ENCODE measurements around the gene RFWD3. TPM values are rescaled to one million over a fixed set of nuclear protein-coding genes. Genes with fewer than 3 reads are reported as not detected.

The RFWD3 gene
- total RNA-seq, 1 experiment from 2014 or later, result 53.7 TPM

DNA sequence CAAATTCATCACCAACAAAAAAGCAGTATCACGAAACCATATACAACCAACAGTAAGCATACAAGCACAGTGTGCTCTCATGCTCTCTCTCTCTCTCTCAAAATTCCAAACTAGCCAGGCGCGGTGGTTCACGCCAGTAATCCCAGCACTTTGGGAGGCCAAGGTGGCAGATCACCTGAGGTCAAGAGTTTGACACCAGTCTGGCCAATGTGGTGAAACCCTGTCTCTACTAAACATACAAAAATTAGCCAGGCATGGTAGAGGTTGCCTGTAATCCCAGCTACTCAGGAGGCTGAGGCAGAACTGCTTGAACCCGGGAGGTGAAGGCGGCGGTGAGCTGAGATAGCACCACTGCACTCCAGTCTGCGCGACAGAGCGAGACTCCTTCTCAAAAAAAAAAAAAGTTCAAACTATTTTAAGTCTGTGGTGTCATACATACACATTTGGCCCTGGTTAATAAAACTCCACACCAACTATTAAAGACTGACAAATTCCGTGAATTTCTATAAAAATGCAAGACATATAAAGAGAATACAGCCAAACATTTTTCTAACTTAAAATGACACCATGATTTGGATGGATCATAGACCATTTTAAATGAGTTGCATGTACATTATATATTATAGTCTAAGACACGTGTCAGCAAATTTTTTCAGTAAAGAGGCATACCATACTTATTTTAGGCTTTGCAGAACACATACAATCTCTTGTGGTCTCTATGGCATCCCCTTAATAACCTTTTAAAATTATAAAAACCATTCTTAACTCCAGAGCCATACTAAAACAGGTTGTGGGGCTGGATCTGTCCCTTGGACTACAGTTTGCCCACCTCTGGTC, 90.7 kb downstream of the RFWD3 start:
- in situ Hi-C loops (cut with HindIII; ENCODE audit: low pct_unique_long_range_greater_than_20kb, low sequenced_read_pairs), result no loop called here

DNA sequence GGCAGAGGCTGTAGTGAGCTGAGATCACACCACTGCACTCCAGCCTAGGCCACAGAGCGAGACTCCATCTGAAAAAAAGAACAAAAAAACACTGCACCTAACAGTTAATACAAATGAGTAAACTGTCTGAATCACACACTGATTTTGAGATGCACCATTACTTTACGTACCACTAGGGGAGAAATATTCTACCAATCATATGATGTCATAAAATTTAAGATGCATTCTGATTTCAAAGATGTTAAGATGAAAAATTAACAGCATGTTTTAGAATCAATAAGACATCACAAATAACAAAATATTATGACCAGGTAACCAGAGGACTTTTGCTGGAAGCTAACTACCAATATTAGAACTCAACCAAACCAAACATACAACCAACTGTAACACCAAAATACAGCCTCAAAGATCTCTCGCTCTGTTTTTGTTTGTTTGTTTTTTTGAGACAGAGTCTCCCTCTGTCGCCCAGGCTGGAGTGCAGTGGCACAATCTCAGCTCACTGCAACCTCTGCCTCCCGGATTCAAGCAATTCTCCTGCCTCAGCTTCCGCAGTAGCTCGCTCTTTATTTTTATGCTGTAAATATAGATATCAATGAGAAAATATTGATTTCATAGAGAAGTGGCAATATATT, 91.4 kb downstream of the RFWD3 start:
- ATAC-seq, result no peak
- in situ Hi-C loops (cut with HindIII; ENCODE audit: low pct_unique_long_range_greater_than_20kb, low sequenced_read_pairs), result no loop called here
- CTCF ChIA-PET, result no interaction called here
- H3K27me3 ChIP-seq (ENCODE audit: control insufficient read depth, insufficient read depth, low read length), result no peaks in the 10 kb centered on the region
- no peak for DNase-seq (ENCODE audit: low read depth, low spot score)
- no peak overlapping the region for H3K4me3 ChIP-seq (ENCODE audit: low read depth in 2 of 2, low read length in 2 of 2)
- TF ChIP-seq TCF7L2 (IDR thresholded peaks at IDR 0.05; ENCODE audit: low read depth, low read length), result no peak
- TF ChIP-seq, protein P1, sequence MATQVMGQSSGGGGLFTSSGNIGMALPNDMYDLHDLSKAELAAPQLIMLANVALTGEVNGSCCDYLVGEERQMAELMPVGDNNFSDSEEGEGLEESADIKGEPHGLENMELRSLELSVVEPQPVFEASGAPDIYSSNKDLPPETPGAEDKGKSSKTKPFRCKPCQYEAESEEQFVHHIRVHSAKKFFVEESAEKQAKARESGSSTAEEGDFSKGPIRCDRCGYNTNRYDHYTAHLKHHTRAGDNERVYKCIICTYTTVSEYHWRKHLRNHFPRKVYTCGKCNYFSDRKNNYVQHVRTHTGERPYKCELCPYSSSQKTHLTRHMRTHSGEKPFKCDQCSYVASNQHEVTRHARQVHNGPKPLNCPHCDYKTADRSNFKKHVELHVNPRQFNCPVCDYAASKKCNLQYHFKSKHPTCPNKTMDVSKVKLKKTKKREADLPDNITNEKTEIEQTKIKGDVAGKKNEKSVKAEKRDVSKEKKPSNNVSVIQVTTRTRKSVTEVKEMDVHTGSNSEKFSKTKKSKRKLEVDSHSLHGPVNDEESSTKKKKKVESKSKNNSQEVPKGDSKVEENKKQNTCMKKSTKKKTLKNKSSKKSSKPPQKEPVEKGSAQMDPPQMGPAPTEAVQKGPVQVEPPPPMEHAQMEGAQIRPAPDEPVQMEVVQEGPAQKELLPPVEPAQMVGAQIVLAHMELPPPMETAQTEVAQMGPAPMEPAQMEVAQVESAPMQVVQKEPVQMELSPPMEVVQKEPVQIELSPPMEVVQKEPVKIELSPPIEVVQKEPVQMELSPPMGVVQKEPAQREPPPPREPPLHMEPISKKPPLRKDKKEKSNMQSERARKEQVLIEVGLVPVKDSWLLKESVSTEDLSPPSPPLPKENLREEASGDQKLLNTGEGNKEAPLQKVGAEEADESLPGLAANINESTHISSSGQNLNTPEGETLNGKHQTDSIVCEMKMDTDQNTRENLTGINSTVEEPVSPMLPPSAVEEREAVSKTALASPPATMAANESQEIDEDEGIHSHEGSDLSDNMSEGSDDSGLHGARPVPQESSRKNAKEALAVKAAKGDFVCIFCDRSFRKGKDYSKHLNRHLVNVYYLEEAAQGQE (IDR thresholded peaks at IDR 0.05; ENCODE audit: insufficient read depth in 1 of 2, low read depth in 2 of 2, low read length in 1 of 2), result no peak
- TF ChIP-seq, protein P2, sequence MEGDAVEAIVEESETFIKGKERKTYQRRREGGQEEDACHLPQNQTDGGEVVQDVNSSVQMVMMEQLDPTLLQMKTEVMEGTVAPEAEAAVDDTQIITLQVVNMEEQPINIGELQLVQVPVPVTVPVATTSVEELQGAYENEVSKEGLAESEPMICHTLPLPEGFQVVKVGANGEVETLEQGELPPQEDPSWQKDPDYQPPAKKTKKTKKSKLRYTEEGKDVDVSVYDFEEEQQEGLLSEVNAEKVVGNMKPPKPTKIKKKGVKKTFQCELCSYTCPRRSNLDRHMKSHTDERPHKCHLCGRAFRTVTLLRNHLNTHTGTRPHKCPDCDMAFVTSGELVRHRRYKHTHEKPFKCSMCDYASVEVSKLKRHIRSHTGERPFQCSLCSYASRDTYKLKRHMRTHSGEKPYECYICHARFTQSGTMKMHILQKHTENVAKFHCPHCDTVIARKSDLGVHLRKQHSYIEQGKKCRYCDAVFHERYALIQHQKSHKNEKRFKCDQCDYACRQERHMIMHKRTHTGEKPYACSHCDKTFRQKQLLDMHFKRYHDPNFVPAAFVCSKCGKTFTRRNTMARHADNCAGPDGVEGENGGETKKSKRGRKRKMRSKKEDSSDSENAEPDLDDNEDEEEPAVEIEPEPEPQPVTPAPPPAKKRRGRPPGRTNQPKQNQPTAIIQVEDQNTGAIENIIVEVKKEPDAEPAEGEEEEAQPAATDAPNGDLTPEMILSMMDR (IDR thresholded peaks at IDR 0.05), result no peak
- TF ChIP-seq POLR2AphosphoS5 (IDR thresholded peaks at IDR 0.05; ENCODE audit: low read depth, low read length), result no peak
- no peak for TF ChIP-seq SIN3A (IDR thresholded peaks at IDR 0.05; ENCODE audit: borderline replicate concordance, insufficient read depth, low read depth, low read length)
- no TSS peak for BruUV-seq (replicated peaks)
- H3K27ac ChIP-seq (ENCODE audit: low read length), result no peak overlapping the region
- POLR2A ChIA-PET, result no interaction called here
- H3K4me1 ChIP-seq (ENCODE audit: control insufficient read depth, insufficient read depth, low read length), result peaks cover 6% of the 10 kb centered on the region
- no peaks in the 10 kb centered on the region for H3K36me3 ChIP-seq (ENCODE audit: control insufficient read depth, insufficient read depth, low read length)
- intact Hi-C loops (cut with micrococcal nuclease; ENCODE audit: unreplicated experiment), result no loop called here
- no peaks in the 10 kb centered on the region for H3K9me3 ChIP-seq (ENCODE audit: control insufficient read depth, insufficient read depth, low read depth, low read length)

More for the DNA sequence above, 90.7 kb downstream of the RFWD3 start:
- Histone ChIP-seq H3K27me3 (ENCODE audit: control insufficient read depth, insufficient read depth, low read length) (no peaks in the 10 kb centered on the region), H3K36me3 (ENCODE audit: control insufficient read depth, insufficient read depth, low read length) (no peaks in the 10 kb centered on the region), H3K9me3 (ENCODE audit: control insufficient read depth, insufficient read depth, low read depth, low read length) (no peaks in the 10 kb centered on the region), H3K27ac (ENCODE audit: low read length) (no peak overlapping the region), H3K4me3 (ENCODE audit: low read depth in 2 of 2, low read length in 2 of 2) (no peak overlapping the region), H3K4me1 (ENCODE audit: control insufficient read depth, insufficient read depth, low read length) (peaks cover 6% of the 10 kb centered on the region)
- ChIA-PET POLR2A (no interaction called here), CTCF (no interaction called here)
- BruUV-seq (replicated peaks), result no TSS peak
- DNase-seq (ENCODE audit: low read depth, low spot score), result no peak
- intact Hi-C loops (cut with micrococcal nuclease; ENCODE audit: unreplicated experiment), result no loop called here
- TF ChIP-seq, protein P1 (IDR thresholded peaks at IDR 0.05; ENCODE audit: insufficient read depth in 1 of 2, low read depth in 2 of 2, low read length in 1 of 2), result no peak
- TF ChIP-seq, protein P2 (IDR thresholded peaks at IDR 0.05), result no peak
- no peak for TF ChIP-seq SIN3A (IDR thresholded peaks at IDR 0.05; ENCODE audit: borderline replicate concordance, insufficient read depth, low read depth, low read length)
- no peak for TF ChIP-seq POLR2AphosphoS5 (IDR thresholded peaks at IDR 0.05; ENCODE audit: low read depth, low read length)
- TF ChIP-seq TCF7L2 (IDR thresholded peaks at IDR 0.05; ENCODE audit: low read depth, low read length), result no peak
- ATAC-seq, result no peak

Measured in Panc1 (cell line).